Measurements from ENCODE around the gene PCSK5. TPM values are rescaled to one million over a fixed set of nuclear protein-coding genes. Genes with fewer than 3 reads are reported as not detected.

The PCSK5 gene
- total RNA-seq, 1 experiment from 2014 or later = 6.9 TPM

DNA sequence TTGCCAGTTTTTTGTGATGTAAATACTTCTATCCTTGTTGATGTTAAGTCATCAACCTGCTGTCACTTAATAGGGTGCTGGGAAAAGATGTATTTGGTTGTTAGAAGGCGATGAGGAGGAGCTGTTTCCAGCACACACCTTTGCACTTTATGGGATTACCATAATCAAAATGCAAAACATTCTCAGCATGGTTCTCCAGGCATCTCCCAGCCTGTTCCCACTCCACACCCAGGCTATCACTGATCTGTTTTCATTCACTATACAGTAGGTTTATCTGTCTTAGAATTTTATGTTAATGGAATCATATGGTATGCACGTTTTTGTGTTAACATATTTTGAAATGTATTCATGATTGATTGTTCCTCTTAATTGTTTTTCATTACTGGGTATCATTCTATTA, 35.9 kb downstream of the PCSK5 start:
- no peak for ATAC-seq

DNA sequence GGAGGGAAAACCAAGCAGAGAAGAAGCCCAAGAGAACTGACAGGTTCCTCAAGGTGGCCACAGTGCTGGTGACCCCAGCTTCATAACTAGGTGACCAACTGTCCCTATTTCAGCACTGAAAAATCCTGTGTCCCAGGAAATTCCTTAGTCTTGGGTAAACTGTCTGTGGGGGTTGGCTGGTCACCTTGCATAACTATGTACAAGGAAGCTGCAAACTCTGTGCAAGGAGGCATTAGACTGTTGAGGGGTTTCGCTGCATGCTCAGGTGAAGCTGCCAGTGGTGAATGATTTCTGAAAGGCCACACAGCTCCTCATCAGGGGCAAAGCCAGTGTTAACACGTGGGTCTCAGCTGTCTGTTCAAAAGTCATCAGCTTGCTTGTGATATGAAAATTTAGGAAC, 36.9 kb downstream of the PCSK5 start:
- no peaks in the 10 kb centered on the region for H3K27me3 ChIP-seq (ENCODE audit: insufficient read depth, low read length)
- intact Hi-C loops (cut with micrococcal nuclease) = no loop called here
- ChIA-PET RAD21 (ENCODE audit: low non-redundant PET in 1 of 2, low total read pairs in 2 of 2, uncharacterized antibody in 2 of 2, unreplicated experiment in 2 of 2) (no interaction called here), POLR2A (no interaction called here), CTCF (no interaction called here)
- no peak overlapping the region for H3K4me3 ChIP-seq (replicated peaks in 1 of 2; ENCODE audit: low read depth in 1 of 2, low read length in 2 of 2)
- no peaks in the 10 kb centered on the region for H4K20me1 ChIP-seq (ENCODE audit: insufficient read depth)
- H3K27ac ChIP-seq (ENCODE audit: low read depth, low read length) = no peak overlapping the region
- no peaks in the 10 kb centered on the region for H3K79me2 ChIP-seq (ENCODE audit: insufficient read depth, low read length)
- no peaks in the 10 kb centered on the region for H3K36me3 ChIP-seq (ENCODE audit: control insufficient read depth in 1 of 2, insufficient read depth in 2 of 2, low read length in 2 of 2)
- no peak overlapping the region for H3K4me2 ChIP-seq (ENCODE audit: low read length)
- no peak overlapping the region for H3K9ac ChIP-seq (ENCODE audit: low read length)
- no peaks in the 10 kb centered on the region for H3K9me2 ChIP-seq (ENCODE audit: insufficient read depth)
- DNase-seq (ENCODE audit: low read depth, low spot score) = no peak
- H2AFZ ChIP-seq (ENCODE audit: low read depth, low read length, poor library complexity, severe bottlenecking) = no peak overlapping the region
- TF ChIP-seq, protein P1, sequence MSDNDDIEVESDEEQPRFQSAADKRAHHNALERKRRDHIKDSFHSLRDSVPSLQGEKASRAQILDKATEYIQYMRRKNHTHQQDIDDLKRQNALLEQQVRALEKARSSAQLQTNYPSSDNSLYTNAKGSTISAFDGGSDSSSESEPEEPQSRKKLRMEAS (IDR thresholded peaks at IDR 0.05) = no peak
- TF ChIP-seq SP1 (IDR thresholded peaks at IDR 0.05; ENCODE audit: low read depth) = no peak
- no peak for TF ChIP-seq EZH2phosphoT487 (IDR thresholded peaks at IDR 0.05; ENCODE audit: borderline replicate concordance)
- TF ChIP-seq POLR2A (IDR thresholded peaks at IDR 0.05; ENCODE audit: borderline replicate concordance, extremely low read depth, insufficient read depth, insufficient read length) = no peak
- no peak for TF ChIP-seq RAD21 (IDR thresholded peaks at IDR 0.05; ENCODE audit: low read depth)
- TF ChIP-seq ZNF274 (IDR thresholded peaks at IDR 0.05; ENCODE audit: low read depth, low read length) = no peak
- TF ChIP-seq, protein P2, sequence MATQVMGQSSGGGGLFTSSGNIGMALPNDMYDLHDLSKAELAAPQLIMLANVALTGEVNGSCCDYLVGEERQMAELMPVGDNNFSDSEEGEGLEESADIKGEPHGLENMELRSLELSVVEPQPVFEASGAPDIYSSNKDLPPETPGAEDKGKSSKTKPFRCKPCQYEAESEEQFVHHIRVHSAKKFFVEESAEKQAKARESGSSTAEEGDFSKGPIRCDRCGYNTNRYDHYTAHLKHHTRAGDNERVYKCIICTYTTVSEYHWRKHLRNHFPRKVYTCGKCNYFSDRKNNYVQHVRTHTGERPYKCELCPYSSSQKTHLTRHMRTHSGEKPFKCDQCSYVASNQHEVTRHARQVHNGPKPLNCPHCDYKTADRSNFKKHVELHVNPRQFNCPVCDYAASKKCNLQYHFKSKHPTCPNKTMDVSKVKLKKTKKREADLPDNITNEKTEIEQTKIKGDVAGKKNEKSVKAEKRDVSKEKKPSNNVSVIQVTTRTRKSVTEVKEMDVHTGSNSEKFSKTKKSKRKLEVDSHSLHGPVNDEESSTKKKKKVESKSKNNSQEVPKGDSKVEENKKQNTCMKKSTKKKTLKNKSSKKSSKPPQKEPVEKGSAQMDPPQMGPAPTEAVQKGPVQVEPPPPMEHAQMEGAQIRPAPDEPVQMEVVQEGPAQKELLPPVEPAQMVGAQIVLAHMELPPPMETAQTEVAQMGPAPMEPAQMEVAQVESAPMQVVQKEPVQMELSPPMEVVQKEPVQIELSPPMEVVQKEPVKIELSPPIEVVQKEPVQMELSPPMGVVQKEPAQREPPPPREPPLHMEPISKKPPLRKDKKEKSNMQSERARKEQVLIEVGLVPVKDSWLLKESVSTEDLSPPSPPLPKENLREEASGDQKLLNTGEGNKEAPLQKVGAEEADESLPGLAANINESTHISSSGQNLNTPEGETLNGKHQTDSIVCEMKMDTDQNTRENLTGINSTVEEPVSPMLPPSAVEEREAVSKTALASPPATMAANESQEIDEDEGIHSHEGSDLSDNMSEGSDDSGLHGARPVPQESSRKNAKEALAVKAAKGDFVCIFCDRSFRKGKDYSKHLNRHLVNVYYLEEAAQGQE (IDR thresholded peaks at IDR 0.05; ENCODE audit: low read depth) = no peak
- no peak for ATAC-seq
- no peaks in the 10 kb centered on the region for H3K9me3 ChIP-seq (ENCODE audit: control insufficient read depth in 1 of 2, insufficient read depth in 1 of 2, low read depth in 1 of 2, low read length in 2 of 2)
- BruUV-seq (replicated peaks) = no TSS peak
- H3K4me1 ChIP-seq (ENCODE audit: control insufficient read depth in 1 of 2, insufficient read depth in 2 of 2, low read length in 2 of 2) = no peaks in the 10 kb centered on the region

More for the DNA sequence above, 35.9 kb downstream of the PCSK5 start:
- H2AFZ ChIP-seq (ENCODE audit: low read depth, low read length, poor library complexity, severe bottlenecking) = no peak overlapping the region
- CTCF ChIA-PET = no interaction called here
- no peaks in the 10 kb centered on the region for H3K36me3 ChIP-seq (ENCODE audit: control insufficient read depth in 1 of 2, insufficient read depth in 2 of 2, low read length in 2 of 2)
- no peaks in the 10 kb centered on the region for H3K4me1 ChIP-seq (ENCODE audit: control insufficient read depth in 1 of 2, insufficient read depth in 2 of 2, low read length in 2 of 2)
- DNase-seq (ENCODE audit: low read depth, low spot score) = no peak
- no peaks in the 10 kb centered on the region for H4K20me1 ChIP-seq (ENCODE audit: insufficient read depth)
- POLR2A ChIA-PET = no interaction called here
- no peaks in the 10 kb centered on the region for H3K27me3 ChIP-seq (ENCODE audit: insufficient read depth, low read length)
- no peaks in the 10 kb centered on the region for H3K79me2 ChIP-seq (ENCODE audit: insufficient read depth, low read length)
- no peak overlapping the region for H3K9ac ChIP-seq (ENCODE audit: low read length)
- no peaks in the 10 kb centered on the region for H3K9me2 ChIP-seq (ENCODE audit: insufficient read depth)
- H3K27ac ChIP-seq (ENCODE audit: low read depth, low read length) = no peak overlapping the region
- RAD21 ChIA-PET (ENCODE audit: low non-redundant PET in 1 of 2, low total read pairs in 2 of 2, uncharacterized antibody in 2 of 2, unreplicated experiment in 2 of 2) = no interaction called here
- TF ChIP-seq EZH2phosphoT487 (IDR thresholded peaks at IDR 0.05; ENCODE audit: borderline replicate concordance) = no peak
- TF ChIP-seq TCF7L2 (IDR thresholded peaks at IDR 0.05; ENCODE audit: borderline replicate concordance, extremely low read depth, insufficient read depth, insufficient read length) = no peak
- TF ChIP-seq, protein P3, sequence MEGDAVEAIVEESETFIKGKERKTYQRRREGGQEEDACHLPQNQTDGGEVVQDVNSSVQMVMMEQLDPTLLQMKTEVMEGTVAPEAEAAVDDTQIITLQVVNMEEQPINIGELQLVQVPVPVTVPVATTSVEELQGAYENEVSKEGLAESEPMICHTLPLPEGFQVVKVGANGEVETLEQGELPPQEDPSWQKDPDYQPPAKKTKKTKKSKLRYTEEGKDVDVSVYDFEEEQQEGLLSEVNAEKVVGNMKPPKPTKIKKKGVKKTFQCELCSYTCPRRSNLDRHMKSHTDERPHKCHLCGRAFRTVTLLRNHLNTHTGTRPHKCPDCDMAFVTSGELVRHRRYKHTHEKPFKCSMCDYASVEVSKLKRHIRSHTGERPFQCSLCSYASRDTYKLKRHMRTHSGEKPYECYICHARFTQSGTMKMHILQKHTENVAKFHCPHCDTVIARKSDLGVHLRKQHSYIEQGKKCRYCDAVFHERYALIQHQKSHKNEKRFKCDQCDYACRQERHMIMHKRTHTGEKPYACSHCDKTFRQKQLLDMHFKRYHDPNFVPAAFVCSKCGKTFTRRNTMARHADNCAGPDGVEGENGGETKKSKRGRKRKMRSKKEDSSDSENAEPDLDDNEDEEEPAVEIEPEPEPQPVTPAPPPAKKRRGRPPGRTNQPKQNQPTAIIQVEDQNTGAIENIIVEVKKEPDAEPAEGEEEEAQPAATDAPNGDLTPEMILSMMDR (IDR thresholded peaks at IDR 0.05 in 2 of 3, conservative IDR thresholded peaks at IDR 0.05 in 1 of 3; ENCODE audit: borderline replicate concordance in 1 of 3, insufficient read depth in 1 of 3, low read depth in 2 of 3, low read length in 2 of 3) = no peak
- TF ChIP-seq RAD21 (IDR thresholded peaks at IDR 0.05; ENCODE audit: low read depth) = no peak
- BruUV-seq (replicated peaks) = no TSS peak
- no peaks in the 10 kb centered on the region for H3K9me3 ChIP-seq (ENCODE audit: control insufficient read depth in 1 of 2, insufficient read depth in 1 of 2, low read depth in 1 of 2, low read length in 2 of 2)
- H3K4me3 ChIP-seq (replicated peaks in 1 of 2; ENCODE audit: low read depth in 1 of 2, low read length in 2 of 2) = no peak overlapping the region
- H3K4me2 ChIP-seq (ENCODE audit: low read length) = no peak overlapping the region
- intact Hi-C loops (cut with micrococcal nuclease) = no loop called here
